K562 (cell line): Measurements from ENCODE around the gene DCST1. TPM values are rescaled to one million over a fixed set of nuclear protein-coding genes. Genes with fewer than 3 reads are reported as not detected.

Experiments used
- ESRRA ChIP-seq: fragments of 450-650 bp; IDR thresholded peaks from 2 replicates; pipeline ENCODE4 v1.6.1; 2014; ENCODE audit warnings: low read depth, mild to moderate bottlenecking, moderate library complexity, borderline replicate concordance
- GATAD2A ChIP-seq: fragments of 450-650 bp; IDR thresholded peaks from 2 replicates; pipeline ENCODE4 v1.6.1; 2017
- HNRNPUL1 ChIP-seq: fragments of 200-400 bp; formaldehyde crosslinking; IDR thresholded peaks from 2 replicates; pipeline ENCODE4 v1.6.1; 2017; ENCODE audit warnings: low read length
- JUN ChIP-seq, 2 experiments: sonication (generic) in 1 of 2; formaldehyde crosslinking in 1 of 2; IDR thresholded peaks; 2 replicates each; pipeline versions ENCODE4 v1.6.1 to v1.8.0; 2012 to 2022; ENCODE audit warnings: borderline replicate concordance in 2 of 2, mild to moderate bottlenecking in 2 of 2, improper control_type of control experiment in 1 of 2, low read depth in 1 of 2, low read length in 1 of 2, missing genetic modification reagents in 1 of 2
- KDM1A ChIP-seq, 2 experiments: fragments of 450-650 bp; IDR thresholded peaks; 2 replicates each; pipeline ENCODE4 v1.6.1; 2016; ENCODE audit warnings: mild to moderate bottlenecking in 2 of 2
- KLF6 ChIP-seq: fragments of 250-450 bp; sonication (Bioruptor Pico); IDR thresholded peaks from 2 replicates; pipeline ENCODE4 v1.4.0; 2020; ENCODE audit warnings: mild to moderate bottlenecking, moderate library complexity, borderline replicate concordance
- MTA1 ChIP-seq: fragments of 450-650 bp; IDR thresholded peaks from 2 replicates; pipeline ENCODE4 v1.6.1; 2017; ENCODE audit warnings: borderline replicate concordance
- NONO ChIP-seq, 2 experiments: fragments of 200-400 bp in 1 of 2; fragments of 450-650 bp in 1 of 2; formaldehyde crosslinking in 1 of 2; IDR thresholded peaks; 2 replicates each; pipeline ENCODE4 v1.6.1; 2017; ENCODE audit warnings: low read depth in 2 of 2, mild to moderate bottlenecking in 2 of 2, moderate library complexity in 2 of 2, low read length in 1 of 2
- RBM14 ChIP-seq: fragments of 200-400 bp; formaldehyde crosslinking; IDR thresholded peaks from 2 replicates; pipeline ENCODE4 v1.6.1; 2018; ENCODE audit warnings: low read depth, mild to moderate bottlenecking, low read length, moderate library complexity, borderline replicate concordance; ENCODE audit not compliant: insufficient read depth
- SRF ChIP-seq, 2 experiments: fragments of 250-450, 450-650 bp in 1 of 2; sonication (Bioruptor Pico) in 1 of 2; sonication (generic) in 1 of 2; formaldehyde crosslinking; IDR thresholded peaks; 2 replicates each; pipeline versions ENCODE4 v1.5.0 to v1.5.1; 2020 to 2022; ENCODE audit warnings: mild to moderate bottlenecking in 1 of 2, missing genetic modification reagents in 1 of 2
- THAP7 ChIP-seq: fragments of 250-450 bp; sonication (Bioruptor Pico); IDR thresholded peaks from 2 replicates; pipeline ENCODE4 v1.5.0; 2021
- ZNF766 ChIP-seq: fragments of 200-800 bp; sonication (Bioruptor generic); conservative IDR thresholded peaks from 2 replicates; pipeline ENCODE4 v1.6.1; 2016; ENCODE audit warnings: missing genetic modification characterization, missing compliant biosample characterization
- polyA plus RNA-seq, 8 experiments: library from polyadenylated mRNA; depleted of rRNA in 4 of 8; stranded (reverse) in 5 of 8; unstranded in 3 of 8; fragments of >200 nt; fragmentation: Nextera tagmentation in 2 of 8; fragmentation: Illumina TruSeq in 1 of 8; extraction: Ambion mirVana in 2 of 8; extraction: Trizol in 1 of 8; gene quantifications; 2 replicates each; pipeline versions ENCODE4 v1.2.1 to v1.2.3, GENCODE V29; 2011 to 2014; ENCODE audit warnings: inconsistent platforms in 1 of 8, missing spikeins in 1 of 8
- total RNA-seq, 7 experiments: library from RNA; depleted of rRNA in 6 of 7; stranded (reverse); fragments of >200 nt in 6 of 7; fragmentation: Illumina TruSeq in 2 of 7; extraction: Trizol in 2 of 7; gene quantifications; 2 replicates each; pipeline versions ENCODE4 v1.2.1 to v1.2.3, GENCODE V29; 2011 to 2021; ENCODE audit warnings: low replicate concordance in 1 of 7

Gene DCST1
- total and polyA plus RNA-seq, 9 of the 15 experiments (the other 6 are each of a cell fraction or from before 2014, with no cell fraction given): not detected

- TF ChIP-seq GATAD2A: peak; percentile 77
- TF ChIP-seq THAP7 (CRISPR knock-in tag): no peak
- TF ChIP-seq MTA1: peak; percentile 87
- peak; percentile 77 for TF ChIP-seq JUN (IDR thresholded peaks at IDR 0.05; ENCODE audit: borderline replicate concordance, low read depth, low read length)
- peak; percentile 70; the same call in 1 of the 2 replicates for TF ChIP-seq JUN (CRISPR knock-in tag; IDR thresholded peaks at IDR 0.05; ENCODE audit: borderline replicate concordance)
- 0 out of 2 replicates have a peak, but pooled peaks have one; percentile 36 for TF ChIP-seq KLF6 (CRISPR knock-in tag)
- peak in 1 of 2 experiments; percentile 67; a peak in 2 of 4 replicates for TF ChIP-seq SRF (CRISPR knock-in tag; IDR thresholded peaks at IDR 0.05)
- peak in 1 of 2 experiments; percentile 55 for TF ChIP-seq KDM1A (IDR thresholded peaks at IDR 0.05)
- TF ChIP-seq ESRRA: peak; percentile 62; the same call in 1 of the 2 replicates
- no peak for TF ChIP-seq RBM14
- peak in 1 of 2 experiments; percentile 78; a peak in 2 of 4 replicates for TF ChIP-seq NONO (IDR thresholded peaks at IDR 0.05; ENCODE audit: low read depth in 2 of 2, low read length in 1 of 2)
- TF ChIP-seq HNRNPUL1: no peak
- TF ChIP-seq ZNF766: no peak
Observed at GRCh38 chr1:155000726-155001424, 32.7 kb upstream of the DCST1 start (continued).
